Esophagus squamous epithelium (tissue), 4 donors: Measurements from ENCODE around the gene RAB35.

Experiments used
- CTCF ChIP-seq, 6 experiments: fragments of 450-650 bp in 4 of 6; fragments of 200-600 bp in 2 of 6; sonication (generic) in 2 of 6; IDR thresholded peaks; one replicate each; pipeline ENCODE4 v1.5.1; 2016 to 2019; ENCODE audit warnings: antibody characterized with exemption in 6 of 6, mild to moderate bottlenecking in 4 of 6, moderate library complexity in 4 of 6
- POLR2A ChIP-seq, 4 donors: fragments of 450-650 bp; IDR thresholded peaks; one replicate each; pipeline ENCODE4 v1.6.1; 2017; ENCODE audit warnings: antibody characterized with exemption in 4 of 4, mild to moderate bottlenecking in 4 of 4, moderate library complexity in 3 of 4

DNA sequence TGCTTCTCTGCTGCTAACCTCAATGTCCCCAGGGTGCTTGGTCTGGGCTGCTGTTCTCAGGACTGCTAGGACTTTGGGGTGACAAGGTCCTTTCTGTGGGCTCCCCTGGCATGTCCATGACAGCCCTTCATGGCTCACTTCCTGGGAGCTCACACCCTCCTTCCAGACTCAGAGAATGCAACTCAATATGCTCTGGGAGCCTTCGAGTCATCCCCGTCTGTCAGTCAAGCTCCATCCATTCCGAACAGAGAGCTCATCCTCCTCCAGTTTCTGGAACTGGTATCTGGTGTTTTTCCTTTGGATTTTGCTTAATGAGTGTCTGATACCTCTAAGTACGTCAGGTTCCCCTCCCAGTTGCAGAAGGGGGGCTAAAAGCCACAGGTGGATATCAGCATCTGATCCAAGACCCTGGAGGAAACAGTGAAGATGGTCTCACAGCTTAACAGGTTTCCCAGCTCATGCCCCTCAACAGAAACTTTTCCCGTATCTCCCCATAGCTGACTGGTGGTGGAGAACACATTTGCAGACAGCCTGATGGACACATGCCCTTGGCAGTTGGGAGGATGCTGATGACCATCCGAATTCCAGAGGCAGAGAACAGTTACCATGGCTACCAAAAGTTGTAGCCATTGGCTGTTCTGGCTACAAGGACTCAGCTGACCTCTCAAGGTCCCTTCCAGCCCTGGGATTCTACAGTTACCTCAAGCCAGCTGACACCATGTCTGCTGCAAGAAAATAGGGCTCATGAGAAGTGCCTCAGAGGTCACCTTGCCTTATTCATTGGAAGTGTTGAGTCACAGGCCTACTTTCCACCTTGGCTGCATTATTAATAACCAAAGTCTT is 9.5 kb upstream of the RAB35 start:
- TF ChIP-seq POLR2A (IDR thresholded peaks at IDR 0.05) (no peak), CTCF (IDR thresholded peaks at IDR 0.05) (no peak)
